Activated naive CD8-positive, alpha-beta T cell (primary cell): ENCODE measurements around the gene TRRAP.
"Not testable (repeated sequence)": the region's sequence is repeated elsewhere in the genome, so short reads cannot be mapped to it uniquely, and the experiment has no call there.

Experiments
- H3K27ac Mint-ChIP-seq: one replicate; pipeline ENCODE4 v1.8.0; 2021; ENCODE audit warnings: mixed read lengths
- H3K27me3 Mint-ChIP-seq: one replicate; pipeline ENCODE4 v1.8.0; 2021; ENCODE audit warnings: mixed read lengths
- H3K36me3 Mint-ChIP-seq: one replicate; pipeline ENCODE4 v1.8.0; 2021; ENCODE audit warnings: mixed read lengths
- H3K4me1 Mint-ChIP-seq: one replicate; pipeline ENCODE4 v1.8.0; 2021; ENCODE audit warnings: low read depth, mixed read lengths
- H3K4me3 Mint-ChIP-seq: one replicate; pipeline ENCODE4 v1.8.0; 2021; ENCODE audit warnings: mild to moderate bottlenecking, mixed read lengths
- H3K9me3 Mint-ChIP-seq: one replicate; pipeline ENCODE4 v1.8.0; 2021; ENCODE audit warnings: low read depth, mixed read lengths

The TRRAP gene

DNA sequence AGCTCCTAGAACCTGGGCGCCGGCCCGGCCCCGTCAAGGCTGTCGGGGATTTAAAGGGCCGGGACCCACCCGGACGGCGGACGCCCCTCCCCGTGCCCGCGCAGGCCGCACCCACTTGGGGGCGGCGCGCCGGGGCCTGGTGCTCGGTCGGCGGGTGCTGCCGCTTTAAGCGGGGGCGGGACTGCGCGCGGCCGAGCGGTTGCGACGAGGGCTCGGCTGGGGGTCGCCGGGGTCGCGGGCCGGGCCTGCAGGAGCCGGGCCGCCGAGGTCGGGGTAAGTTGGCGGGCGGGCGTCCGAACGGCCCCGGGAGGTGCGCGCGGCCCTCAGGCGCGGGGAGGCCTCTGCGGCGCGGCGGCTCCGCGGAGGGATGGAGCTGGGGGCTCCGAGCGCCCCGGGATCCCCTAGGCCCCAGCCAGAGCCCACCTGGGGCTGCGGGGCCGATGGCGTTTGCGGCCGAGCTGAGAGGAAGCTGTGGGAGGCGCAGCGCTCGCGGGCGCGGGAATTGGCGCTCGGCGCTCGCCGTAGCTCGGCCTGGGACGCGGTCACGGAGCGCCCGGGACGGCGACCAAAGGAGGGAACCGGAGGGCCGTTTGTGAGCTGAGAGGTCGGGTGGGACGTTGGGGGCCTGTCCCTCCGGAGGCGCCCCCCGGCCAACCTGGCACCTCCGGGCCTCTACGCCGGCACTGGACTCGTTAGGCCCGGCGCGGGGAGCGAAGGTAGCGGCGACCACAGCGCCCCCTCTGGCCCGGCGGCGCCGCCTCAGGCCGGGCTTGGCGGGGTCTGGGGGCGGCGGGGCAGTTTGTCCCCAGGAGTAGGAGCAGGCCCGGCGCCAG lies at the start of gene TRRAP:
Gene TRRAP (plus strand): TSS at position 168 of the 833 bp plus-strand sequence. CDS start 2,619 bp downstream, outside the sequence.
- H3K9me3 Mint-ChIP-seq, result no peaks in the 10 kb centered on the region
- peak within 1 kb of the TSS; percentile 96 for H3K4me3 Mint-ChIP-seq
- no peaks in the 10 kb centered on the region for H3K36me3 Mint-ChIP-seq
- H3K27ac Mint-ChIP-seq, result peak within 1 kb of the TSS; percentile 92
- peaks cover 21% of the 10 kb centered on the region for H3K4me1 Mint-ChIP-seq
- H3K27me3 Mint-ChIP-seq, result no peaks in the 10 kb centered on the region

DNA sequence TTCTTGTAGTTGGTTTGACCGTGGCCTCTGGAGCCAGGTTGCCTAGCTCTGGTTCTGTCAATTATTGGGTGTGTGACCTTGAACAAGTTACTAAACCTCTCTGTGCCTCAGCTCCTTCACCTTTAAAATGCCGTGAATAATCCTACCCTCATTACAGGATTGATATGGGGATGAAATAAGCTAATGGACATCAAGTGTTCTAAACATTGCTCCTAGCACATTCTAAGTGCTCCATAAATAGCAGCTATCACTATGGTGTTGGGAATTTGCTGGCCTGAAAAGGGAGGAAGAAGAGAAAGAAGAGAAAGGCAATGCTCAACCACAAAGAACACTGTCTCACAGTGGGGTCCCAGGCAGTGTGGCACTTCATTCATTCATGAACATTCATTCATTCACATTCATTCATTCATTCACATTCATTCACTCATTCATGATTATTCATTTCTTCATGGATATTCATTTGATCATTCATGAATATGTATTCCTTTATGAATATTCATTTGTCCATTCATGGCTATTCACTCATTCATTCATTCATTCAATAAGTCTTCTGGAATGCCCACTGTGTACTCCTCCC lies 47.3 kb upstream of the TRRAP start:
- Mint-ChIP-seq H3K9me3 (no peaks in the 10 kb centered on the region), H3K36me3 (no peaks in the 10 kb centered on the region), H3K27me3 (peaks cover 2% of the 10 kb centered on the region), H3K27ac (no peak overlapping the region), H3K4me3 (no peak overlapping the region), H3K4me1 (no peaks in the 10 kb centered on the region)

- Mint-ChIP-seq H3K4me3 (no peak overlapping the region), H3K4me1 (no peaks in the 10 kb centered on the region), H3K36me3 (no peaks in the 10 kb centered on the region), H3K27me3 (peaks cover under 1% of the 10 kb centered on the region), H3K9me3 (no peaks in the 10 kb centered on the region), H3K27ac (no peak overlapping the region)
Measured at GRCh38 chr7:98831641-98832221, 46.6 kb upstream of the TRRAP start.

DNA sequence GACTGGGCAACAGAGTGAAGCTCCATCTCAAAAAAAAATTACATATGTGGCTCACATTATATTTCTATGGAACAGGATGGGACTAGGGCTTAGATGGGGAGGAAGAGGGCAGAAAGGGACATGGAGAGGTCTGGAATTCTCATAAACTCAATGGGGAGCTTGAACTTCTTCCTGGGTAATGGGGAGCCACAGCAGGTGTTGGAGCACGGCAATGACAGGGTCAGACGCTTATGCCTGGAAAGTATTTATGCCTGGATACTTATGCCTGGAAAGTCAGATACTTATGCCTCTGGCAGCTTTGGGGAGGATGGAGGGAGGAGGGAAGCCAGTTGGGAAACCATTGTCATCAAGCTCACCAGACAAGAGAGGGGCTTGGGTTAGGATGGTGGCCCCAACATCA lies 45.3 kb upstream of the TRRAP start:
- Mint-ChIP-seq H3K27me3 (no peaks in the 10 kb centered on the region), H3K27ac (no peak overlapping the region), H3K4me3 (no peak overlapping the region), H3K9me3 (no peaks in the 10 kb centered on the region), H3K4me1 (no peaks in the 10 kb centered on the region), H3K36me3 (no peaks in the 10 kb centered on the region)

DNA sequence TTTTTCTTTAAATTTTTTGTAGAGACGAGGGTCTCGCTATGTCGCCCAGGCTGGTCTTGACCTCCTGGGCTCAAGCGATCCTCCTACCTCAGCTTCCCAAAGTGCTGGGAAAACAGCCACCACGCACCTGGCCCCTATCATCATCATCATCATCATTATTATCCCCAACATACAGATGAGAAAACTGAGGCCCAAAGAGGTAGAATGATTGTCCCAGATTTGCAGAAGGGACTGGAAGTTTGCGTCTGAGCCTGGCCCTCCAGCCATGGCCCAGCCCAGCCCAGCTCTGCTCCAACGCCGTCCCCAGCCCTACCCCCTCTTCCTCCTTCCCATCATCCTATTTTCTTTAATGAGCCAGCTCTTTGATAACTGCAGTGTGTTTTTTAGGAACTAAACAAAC lies 43.4 kb upstream of the TRRAP start:
- Mint-ChIP-seq H3K4me1 (no peaks in the 10 kb centered on the region), H3K27me3 (no peaks in the 10 kb centered on the region), H3K9me3 (no peaks in the 10 kb centered on the region), H3K27ac (no peak overlapping the region), H3K4me3 (no peak overlapping the region), H3K36me3 (no peaks in the 10 kb centered on the region)

DNA sequence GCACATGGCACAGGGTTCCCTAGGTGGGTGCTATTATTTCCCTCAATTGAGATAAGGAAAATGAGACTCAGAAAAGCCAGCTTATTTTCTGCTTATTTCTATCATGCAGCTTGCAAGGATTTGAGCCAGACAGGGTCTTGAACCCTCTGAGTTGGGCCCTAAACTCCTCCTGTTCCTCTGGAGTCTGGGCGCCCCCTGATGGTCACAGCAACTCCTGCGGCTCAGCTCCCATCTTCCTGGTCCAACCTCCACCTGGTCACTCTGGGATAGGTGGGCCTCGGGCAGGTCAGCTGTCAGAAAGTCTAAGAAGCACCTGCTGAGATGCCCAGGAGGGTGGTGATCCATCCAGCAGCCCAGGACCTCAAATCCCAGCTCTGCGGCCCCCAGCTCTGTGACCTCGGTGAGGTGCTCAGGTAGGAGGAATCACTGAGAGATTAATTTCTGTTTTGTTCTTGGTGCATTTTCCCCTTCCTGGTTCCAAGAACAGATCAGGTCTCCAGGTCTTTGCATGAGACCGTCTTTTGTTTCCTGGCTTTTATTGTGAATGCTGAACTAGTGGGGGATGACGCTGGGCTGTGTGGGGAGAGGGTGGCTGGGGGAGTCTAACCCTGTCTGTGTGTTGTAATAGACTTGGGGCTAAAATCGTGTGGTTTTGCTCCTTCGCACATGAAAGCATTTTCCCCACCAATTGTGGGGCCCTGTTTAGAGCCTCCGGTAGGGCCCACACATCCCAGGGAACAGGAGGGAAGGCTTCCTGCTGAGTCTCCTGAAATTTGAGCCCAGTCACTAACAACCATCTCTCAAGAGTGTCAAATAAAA lies 41.3 kb upstream of the TRRAP start:
- Mint-ChIP-seq H3K27me3 (peaks cover 2% of the 10 kb centered on the region), H3K9me3 (no peaks in the 10 kb centered on the region), H3K27ac (no peak overlapping the region), H3K4me3 (no peak overlapping the region), H3K36me3 (no peaks in the 10 kb centered on the region), H3K4me1 (no peaks in the 10 kb centered on the region)

DNA sequence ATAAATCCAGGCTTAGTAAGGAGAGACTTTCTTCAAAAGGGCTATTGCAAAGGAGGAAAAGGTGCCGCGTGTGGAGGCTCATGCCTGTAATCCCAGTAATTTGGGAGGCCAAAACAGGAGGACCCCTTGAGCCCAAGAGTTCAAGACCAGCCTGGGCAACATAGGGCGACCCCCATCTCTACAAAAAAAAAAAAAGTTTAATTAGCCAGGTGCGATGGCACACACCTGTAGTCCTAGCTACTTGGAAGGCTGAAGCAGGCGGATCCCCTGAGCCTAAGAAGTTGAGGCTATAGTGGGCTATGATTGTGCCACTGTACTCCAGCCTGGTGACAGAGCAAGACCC lies 40.7 kb upstream of the TRRAP start:
- Mint-ChIP-seq H3K36me3 (no peaks in the 10 kb centered on the region), H3K4me1 (no peaks in the 10 kb centered on the region), H3K9me3 (no peaks in the 10 kb centered on the region), H3K27me3 (peaks cover 2% of the 10 kb centered on the region), H3K4me3 (no peak overlapping the region), H3K27ac (no peak overlapping the region)

DNA sequence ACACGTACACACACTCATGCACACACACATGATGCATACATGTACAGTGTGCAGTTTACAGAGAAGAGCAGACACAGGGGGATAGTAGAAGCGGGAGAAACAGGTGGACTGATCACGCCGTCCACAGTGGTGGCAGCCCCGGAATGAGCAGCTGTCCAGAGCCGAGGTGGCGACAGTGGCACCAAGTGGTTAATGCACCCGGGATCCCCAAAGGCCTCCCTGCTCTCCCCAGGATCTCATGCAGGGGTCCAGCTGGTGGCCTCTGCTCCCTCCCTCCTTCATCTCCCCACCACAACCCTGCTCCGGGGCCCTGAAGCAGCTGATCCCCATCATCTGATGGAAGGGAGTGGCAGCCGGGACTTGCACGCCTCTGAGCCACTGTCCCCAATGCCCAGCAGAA lies 38.2 kb upstream of the TRRAP start:
- Mint-ChIP-seq H3K4me3 (no peak overlapping the region), H3K27me3 (peaks cover 2% of the 10 kb centered on the region), H3K4me1 (no peaks in the 10 kb centered on the region), H3K27ac (no peak overlapping the region), H3K36me3 (no peaks in the 10 kb centered on the region), H3K9me3 (no peaks in the 10 kb centered on the region)

DNA sequence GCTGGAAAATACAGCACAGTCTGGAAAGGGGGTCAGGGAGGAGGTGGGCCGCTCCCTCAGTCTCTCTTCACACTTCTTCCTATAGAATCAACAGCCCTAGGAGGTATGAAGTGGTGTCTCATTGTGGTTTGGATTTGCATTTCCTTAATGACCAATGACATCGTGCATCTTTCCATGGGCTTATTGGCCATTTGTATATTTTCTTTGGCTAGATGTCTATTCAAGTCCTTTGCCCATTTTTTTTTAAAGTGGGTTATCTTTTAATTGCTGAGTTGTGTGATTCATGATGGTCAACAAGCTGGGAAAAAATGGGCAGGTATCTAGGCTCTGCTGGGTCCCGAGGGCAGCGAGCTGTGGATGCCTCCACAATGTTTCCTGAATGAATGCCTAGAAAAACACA lies 37.6 kb upstream of the TRRAP start:
- Mint-ChIP-seq H3K4me3 (no peak overlapping the region), H3K4me1 (no peaks in the 10 kb centered on the region), H3K27me3 (peaks cover 2% of the 10 kb centered on the region), H3K27ac (no peak overlapping the region), H3K36me3 (no peaks in the 10 kb centered on the region), H3K9me3 (no peaks in the 10 kb centered on the region)

DNA sequence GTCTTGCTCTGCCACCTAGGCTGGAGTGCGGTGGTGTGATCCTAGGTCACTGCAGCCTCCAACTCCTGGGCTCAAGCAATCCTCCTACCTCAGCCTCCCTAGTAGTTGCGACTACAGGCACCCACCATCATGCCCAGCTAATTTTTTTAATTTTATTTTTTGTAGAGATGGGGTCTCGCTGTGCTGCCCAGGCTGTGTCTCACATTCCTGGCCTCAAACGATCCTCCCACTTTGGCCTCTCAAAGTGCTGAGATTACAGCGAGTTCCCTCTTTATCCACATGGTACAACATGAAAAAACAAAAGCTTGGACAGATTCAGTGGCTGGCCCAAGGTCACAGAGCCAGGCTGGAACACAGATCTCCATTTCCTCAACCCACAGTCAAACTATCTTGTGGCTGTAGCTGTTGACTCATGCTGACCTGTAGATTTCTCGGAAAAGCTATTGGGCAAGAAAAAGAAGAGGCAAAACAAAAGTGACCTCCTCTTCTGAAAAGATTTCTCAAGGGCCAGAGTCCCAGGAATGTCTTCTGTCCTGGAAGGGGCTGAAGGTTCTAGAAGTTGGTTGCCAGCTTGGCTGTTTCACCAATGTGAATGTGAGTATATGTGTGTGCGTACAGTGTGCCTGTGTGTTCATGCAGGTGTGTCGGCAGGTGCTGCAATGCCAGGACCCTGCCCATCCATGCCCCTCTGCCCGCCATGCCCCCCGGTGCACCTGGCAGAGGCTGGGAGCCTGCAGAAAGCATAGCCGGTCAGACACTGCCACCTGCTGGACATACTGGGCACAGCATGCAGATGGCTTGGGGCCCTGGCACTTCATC lies 36.9 kb upstream of the TRRAP start:
- no peaks in the 10 kb centered on the region for H3K36me3 Mint-ChIP-seq
- no peaks in the 10 kb centered on the region for H3K4me1 Mint-ChIP-seq
- H3K9me3 Mint-ChIP-seq, result no peaks in the 10 kb centered on the region
- H3K27me3 Mint-ChIP-seq, result peaks cover 2% of the 10 kb centered on the region
- no peak overlapping the region for H3K27ac Mint-ChIP-seq
- H3K4me3 Mint-ChIP-seq, result no peak overlapping the region

GRCh38 chr7:98842552-98842951 lies 35.8 kb upstream of the TRRAP start:
- H3K9me3 Mint-ChIP-seq, H3K27me3 Mint-ChIP-seq, H3K36me3 Mint-ChIP-seq, H3K4me3 Mint-ChIP-seq, H3K4me1 Mint-ChIP-seq, H3K27ac Mint-ChIP-seq: not testable (repeated sequence)

DNA sequence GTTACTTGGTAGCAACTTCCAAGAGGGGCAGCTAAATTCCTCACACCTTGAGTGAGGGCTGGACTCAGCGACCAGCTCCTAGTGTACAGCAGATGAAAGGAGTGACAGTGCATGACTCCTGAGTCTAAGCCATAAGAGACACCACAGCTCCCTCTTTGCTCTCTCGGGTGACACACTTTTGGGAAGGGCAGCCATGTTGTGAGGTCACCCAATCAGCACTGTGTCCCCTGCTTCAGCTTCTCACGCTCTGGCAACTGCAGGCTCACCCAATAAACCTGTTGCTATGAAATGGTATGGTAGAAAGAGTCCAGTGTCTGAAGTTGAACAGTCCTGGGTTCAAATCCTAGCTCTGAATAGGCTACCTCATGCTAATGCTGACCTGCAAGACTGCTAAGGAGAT lies 29.4 kb upstream of the TRRAP start:
- Mint-ChIP-seq H3K4me1 (no peaks in the 10 kb centered on the region), H3K9me3 (peaks cover 3% of the 10 kb centered on the region), H3K4me3 (no peak overlapping the region), H3K27me3 (peaks cover 3% of the 10 kb centered on the region), H3K27ac (no peak overlapping the region), H3K36me3 (peaks cover 3% of the 10 kb centered on the region)

DNA sequence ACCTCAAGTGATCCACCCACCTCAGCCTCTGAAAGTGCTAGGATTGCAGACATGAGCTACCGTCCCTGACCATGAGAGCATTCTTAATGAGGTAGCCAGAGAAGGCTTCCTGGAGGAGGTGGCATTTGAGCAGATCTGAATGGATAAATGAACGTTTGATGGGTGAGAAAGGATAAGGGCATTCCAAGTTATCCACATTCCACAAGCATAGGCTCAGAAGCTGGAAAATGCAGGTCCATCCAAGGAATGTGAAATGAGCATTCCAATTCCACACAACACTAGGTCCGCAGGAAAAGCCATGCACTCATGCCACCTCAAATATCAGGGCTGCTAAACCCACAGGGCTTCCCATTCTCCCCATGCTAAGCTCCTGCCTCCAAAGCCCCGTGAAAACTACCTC lies 25.5 kb upstream of the TRRAP start:
- no peaks in the 10 kb centered on the region for H3K4me1 Mint-ChIP-seq
- H3K27ac Mint-ChIP-seq, result no peak overlapping the region
- H3K4me3 Mint-ChIP-seq, result no peak overlapping the region
- H3K27me3 Mint-ChIP-seq, result peaks cover 3% of the 10 kb centered on the region
- peaks cover 3% of the 10 kb centered on the region for H3K9me3 Mint-ChIP-seq
- peaks cover 3% of the 10 kb centered on the region for H3K36me3 Mint-ChIP-seq

DNA sequence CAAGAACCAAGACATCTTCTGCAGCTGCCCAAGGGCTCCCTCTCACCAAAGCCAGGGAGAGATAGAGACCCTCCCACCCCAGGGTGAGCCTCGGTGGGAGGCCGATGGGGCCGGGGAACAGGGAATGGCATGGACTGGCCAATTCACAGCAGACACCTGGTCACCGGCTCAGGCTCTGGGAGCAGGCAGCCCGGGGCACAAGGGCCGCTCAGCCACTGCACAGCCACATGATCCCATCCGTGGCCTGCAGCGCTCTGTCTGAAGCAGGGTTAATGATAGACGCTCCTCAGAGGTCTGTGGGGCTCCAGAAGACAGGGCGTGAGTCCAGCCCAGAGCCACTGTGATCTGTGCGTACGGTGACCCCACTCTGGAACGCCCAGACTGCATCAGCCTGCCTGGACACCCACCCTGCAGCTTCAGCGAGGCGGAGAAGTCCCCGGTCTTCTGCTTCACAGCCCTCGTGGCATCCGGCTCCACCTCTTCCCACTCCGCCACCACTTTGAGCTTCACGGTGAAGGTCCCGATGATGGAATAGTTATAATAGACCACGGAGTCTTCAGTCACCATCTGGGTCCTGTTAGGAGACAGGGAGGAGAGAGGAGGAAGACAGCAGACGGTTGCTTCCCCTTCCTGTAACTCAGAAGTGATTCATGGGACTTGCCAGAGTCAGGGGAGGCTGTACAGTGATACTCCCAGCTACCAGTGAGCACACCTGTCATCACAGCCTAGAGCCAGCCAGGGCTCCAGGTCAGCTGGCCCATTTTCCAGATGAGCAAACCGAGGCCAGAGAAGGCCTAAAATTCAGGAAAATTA lies 22.5 kb upstream of the TRRAP start:
- Mint-ChIP-seq H3K4me1 (no peaks in the 10 kb centered on the region), H3K9me3 (no peaks in the 10 kb centered on the region), H3K27ac (no peak overlapping the region), H3K4me3 (no peak overlapping the region), H3K27me3 (peaks cover 7% of the 10 kb centered on the region), H3K36me3 (no peaks in the 10 kb centered on the region)
